GM21717 (cell line): ENCODE results near the gene PGF.
"Not testable (repeated sequence)": the region's sequence is repeated elsewhere in the genome, so short reads cannot be mapped to it uniquely, and the experiment has no call there.

Experiments used
- ATAC-seq: cut with Tn5 transposase; IDR thresholded peaks from one replicate; pipeline ENCODE4 v1.9.1; 2021; ENCODE audit warnings: mild to moderate bottlenecking, moderate library complexity; ENCODE audit not compliant: unreplicated experiment

PGF gene

GRCh38 chr14:74945261-74945851, 10.0 kb downstream of the PGF start:
- no peak for ATAC-seq

GRCh38 chr14:74942608-74943007, 12.8 kb downstream of the PGF start:
- no peak for ATAC-seq

GRCh38 chr14:74942181-74942580, 13.2 kb downstream of the PGF start:
- peak; percentile 25 for ATAC-seq

- peak; percentile 62 for ATAC-seq
Measured at GRCh38 chr14:74941676-74942097, 13.7 kb downstream of the PGF start.

- no peak for ATAC-seq
Measured at GRCh38 chr14:74940956-74941565, 14.3 kb downstream of the PGF start.

- ATAC-seq: no peak
Measured at GRCh38 chr14:74938531-74939495, 16.6 kb downstream of the PGF start.

- ATAC-seq: no peak
Measured at GRCh38 chr14:74937171-74937570, 18.2 kb downstream of the PGF start.

- no peak for ATAC-seq
Measured at GRCh38 chr14:74936731-74937130, 18.7 kb downstream of the PGF start.

GRCh38 chr14:74936151-74936550, 19.2 kb downstream of the PGF start:
- no peak for ATAC-seq

- no peak for ATAC-seq
Measured at GRCh38 chr14:74935360-74935680, 20.1 kb downstream of the PGF start.

- no peak for ATAC-seq
Measured at GRCh38 chr14:74934476-74935359, 20.7 kb downstream of the PGF start.

- no peak for ATAC-seq
Measured at GRCh38 chr14:74934041-74934440, 21.4 kb downstream of the PGF start.

- ATAC-seq: not testable (repeated sequence)
Measured at GRCh38 chr14:74932936-74933335, 22.5 kb downstream of the PGF start.

- no peak for ATAC-seq
Measured at GRCh38 chr14:74932401-74932901, 22.9 kb downstream of the PGF start.

- not testable (repeated sequence) for ATAC-seq
Measured at GRCh38 chr14:74931744-74932143, 23.7 kb downstream of the PGF start.

- ATAC-seq: no peak
Measured at GRCh38 chr14:74929242-74929641, 26.2 kb downstream of the PGF start.

GRCh38 chr14:74927225-74927624, 28.2 kb downstream of the PGF start:
- no peak for ATAC-seq

- no peak for ATAC-seq
Measured at GRCh38 chr14:74924061-74924460, 31.3 kb downstream of the PGF start.

GRCh38 chr14:74922752-74923401, 32.5 kb downstream of the PGF start, which contains the start of gene RPS6KL1:
TSS of gene RPS6KL1 (minus strand) at chr14:74923260. CDS start at chr14:74921541, 1,719 bp downstream.
- ATAC-seq: peak; percentile 83
